ENCODE results near the gene TMTC3.

GRCh38 chr12:88242571-88242925 is 100.4 kb downstream of the TMTC3 start:
- no peak for TF ChIP-seq CHD1 (IDR thresholded peaks at IDR 0.05; ENCODE audit: low read depth, low read length)
- no peak for TF ChIP-seq PHF8 (conservative IDR thresholded peaks at IDR 0.05; ENCODE audit: low read depth, low read length)
- TF ChIP-seq ATF3 (IDR thresholded peaks at IDR 0.05; ENCODE audit: insufficient read depth, low read depth, low read length) = no peak
- no peak for TF ChIP-seq EZH2 (IDR thresholded peaks at IDR 0.05; ENCODE audit: low read depth, low read length, severe bottlenecking)
- no peak for TF ChIP-seq MAX (IDR thresholded peaks at IDR 0.05)
- TF ChIP-seq CTCF (IDR thresholded peaks at IDR 0.05; ENCODE audit: control extremely low read depth in 1 of 3, insufficient read depth in 1 of 3, low read depth in 1 of 3, low read length in 3 of 3) = no peak
- TF ChIP-seq HDAC2 (IDR thresholded peaks at IDR 0.05; ENCODE audit: borderline replicate concordance in 1 of 2, low read depth in 2 of 2, low read length in 2 of 2) = no peak
- TF ChIP-seq SRF (IDR thresholded peaks at IDR 0.05; ENCODE audit: low read depth, low read length) = no peak
- no peak for TF ChIP-seq POLR2A (IDR thresholded peaks at IDR 0.05; ENCODE audit: control extremely low read depth in 1 of 2, low read depth in 2 of 2, low read length in 2 of 2)
- TF ChIP-seq HDAC6 (IDR thresholded peaks at IDR 0.05; ENCODE audit: low read depth, low read length) = no peak
- no peak for TF ChIP-seq CEBPB (IDR thresholded peaks at IDR 0.05; ENCODE audit: low read depth, low read length)
- no peak for TF ChIP-seq ZNF274 (IDR thresholded peaks at IDR 0.05; ENCODE audit: borderline replicate concordance, extremely low read depth, low read length)
- no peak for TF ChIP-seq ASH2L (IDR thresholded peaks at IDR 0.05; ENCODE audit: low read length)
- TF ChIP-seq CBX8 (IDR thresholded peaks at IDR 0.05; ENCODE audit: borderline replicate concordance, low read depth, low read length) = no peak

All from H1 (cell line).